Stimulated activated CD4-positive, alpha-beta T cell treated with anti-CD3 and anti-CD28 coated beads, TNF-alpha, amount 100 ng/mL, for 1 hour (primary cell): ENCODE measurements around the gene SND1.

Experiments used
- DNase-seq, 3 donors: peaks; one replicate each; pipeline ENCODE4 v3.0.0-alpha.2; 2020; ENCODE audit warnings: low read depth in 3 of 3, low spot score in 1 of 3

The SND1 gene

DNA sequence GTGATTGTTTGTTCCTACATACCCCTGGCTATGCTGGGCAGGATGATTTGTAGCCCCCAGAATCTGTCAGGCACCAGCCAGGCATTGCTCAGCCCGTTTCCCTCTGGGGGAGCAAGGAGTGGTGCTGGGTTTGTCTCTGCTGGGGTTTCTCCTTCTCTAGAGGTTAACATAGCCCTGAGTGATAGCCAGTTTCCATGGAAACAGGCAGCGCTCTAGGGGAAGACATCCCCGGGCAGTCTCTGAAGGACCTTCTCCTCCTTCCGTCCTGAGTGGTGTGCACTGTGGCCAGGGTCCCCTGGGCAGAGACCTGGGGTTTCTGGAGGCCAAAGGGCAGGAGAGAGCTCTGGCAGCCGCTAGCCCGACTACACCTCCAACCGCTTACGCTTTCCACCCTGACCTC, 429.8 kb downstream of the SND1 start:
- DNase-seq, result no peak

DNA sequence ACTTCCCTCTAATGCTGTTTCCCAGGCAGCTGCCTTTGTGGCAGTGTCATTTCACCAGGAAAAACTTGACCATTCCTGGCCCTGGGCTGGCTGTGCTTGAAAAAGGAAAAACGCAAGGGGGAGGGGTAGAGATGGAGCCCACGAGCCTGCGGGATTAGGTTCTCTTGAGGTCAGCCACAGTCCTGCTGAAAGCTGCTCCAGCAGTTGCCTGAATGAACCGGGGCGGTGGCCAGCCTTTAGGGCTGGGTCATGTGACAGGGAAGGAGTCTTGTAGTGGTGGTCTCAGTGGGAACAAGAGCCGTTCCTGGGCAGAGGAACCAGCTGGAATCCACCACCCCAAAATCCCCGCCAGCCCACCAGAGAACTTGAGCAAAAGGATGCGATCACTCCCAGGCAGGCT, 430.4 kb downstream of the SND1 start:
- DNase-seq, result no peak

DNA sequence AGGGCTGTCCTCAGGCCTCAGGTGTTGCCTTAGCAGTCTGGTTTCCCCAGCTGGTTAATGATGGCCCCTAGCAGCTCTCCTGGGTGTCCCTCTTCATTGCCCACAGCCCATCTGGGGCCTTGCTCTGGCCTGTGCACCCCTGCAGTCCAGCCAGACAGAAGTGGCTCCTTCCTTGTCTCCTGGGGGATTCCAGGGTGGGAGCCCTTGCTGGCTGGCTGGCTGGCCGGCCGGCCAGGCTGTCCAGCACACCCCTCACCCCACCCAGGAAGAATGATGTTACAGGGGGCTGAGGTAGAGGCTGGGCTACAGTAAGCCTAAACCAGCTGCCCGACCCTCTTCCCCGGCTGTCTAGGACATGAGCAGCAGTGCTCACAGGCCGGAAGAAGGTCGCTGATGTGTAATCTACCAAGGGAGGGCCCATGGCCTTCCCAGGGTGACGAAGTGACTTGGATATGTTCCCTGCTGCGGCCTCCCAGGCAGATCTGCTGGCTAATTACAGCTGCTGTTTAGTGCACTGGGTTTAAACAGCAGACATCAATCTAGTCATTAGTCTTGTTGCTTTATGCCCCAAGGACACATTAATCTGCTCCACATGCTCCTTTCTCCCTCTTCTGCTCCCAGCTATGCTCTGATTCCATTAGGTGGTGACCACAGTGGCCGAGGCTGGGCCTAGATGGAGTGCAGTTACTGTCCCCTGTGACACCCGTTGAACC, 433.1 kb downstream of the SND1 start:
- DNase-seq, result no peak

DNA sequence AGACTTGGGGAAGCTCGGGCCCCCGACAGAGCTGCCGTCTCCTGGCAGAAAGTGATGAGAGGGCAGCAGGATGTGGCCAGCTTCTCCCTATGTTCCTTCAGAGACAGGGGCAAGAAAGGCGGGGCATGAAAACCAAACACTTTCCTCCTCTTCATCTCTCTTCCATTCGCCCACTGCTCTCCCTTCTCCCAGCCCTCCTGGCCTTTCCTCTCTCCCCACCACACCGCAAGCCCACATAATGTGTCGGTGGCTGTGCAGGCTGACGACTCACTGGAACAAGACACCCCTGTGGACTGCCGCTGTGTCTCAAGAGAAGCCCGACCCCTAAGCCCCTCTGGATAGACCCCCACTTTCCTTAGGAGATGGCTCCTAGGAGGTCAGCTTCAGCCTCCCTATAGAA, 438.5 kb downstream of the SND1 start:
- DNase-seq, result no peak

DNA sequence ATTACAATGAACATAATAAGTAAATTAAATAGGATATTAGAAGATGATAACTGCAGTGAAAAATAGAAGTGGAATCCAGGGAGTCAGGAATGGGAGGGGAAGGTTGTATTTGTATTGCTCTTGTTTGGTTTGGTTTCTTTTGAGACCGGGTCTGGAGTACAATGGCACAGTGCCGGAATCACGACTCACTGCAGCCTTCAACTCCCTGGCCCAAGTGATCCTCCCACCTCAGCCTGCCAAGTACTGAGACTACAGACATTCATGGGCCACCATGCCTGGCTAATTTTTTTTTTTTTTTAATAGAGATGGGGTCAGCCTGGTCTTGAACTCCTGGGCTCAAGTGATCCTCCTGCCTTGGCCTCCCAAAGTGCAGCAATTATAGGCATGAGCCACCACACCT, 439.1 kb downstream of the SND1 start:
- DNase-seq, result no peak

DNA sequence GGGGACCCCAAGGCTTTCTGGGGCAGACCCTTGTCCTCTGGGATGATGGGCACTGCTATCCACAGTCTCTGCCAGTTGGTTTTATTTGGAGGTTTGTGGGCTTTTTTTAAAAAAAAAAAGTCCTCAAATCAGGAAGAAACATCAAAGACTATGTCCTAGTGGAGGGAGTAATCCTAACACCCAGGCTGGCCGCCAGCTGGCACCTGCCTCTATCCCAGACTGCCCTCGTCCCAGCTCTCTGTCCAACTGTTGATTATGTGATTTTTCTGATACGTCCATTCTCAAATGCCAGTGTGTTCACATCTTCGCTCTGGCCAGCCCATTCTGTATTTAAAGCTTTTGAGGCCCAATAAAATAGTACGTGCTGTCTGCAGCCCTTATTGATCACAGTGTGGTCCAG, 440.2 kb downstream of the SND1 start:
- no peak for DNase-seq

DNA sequence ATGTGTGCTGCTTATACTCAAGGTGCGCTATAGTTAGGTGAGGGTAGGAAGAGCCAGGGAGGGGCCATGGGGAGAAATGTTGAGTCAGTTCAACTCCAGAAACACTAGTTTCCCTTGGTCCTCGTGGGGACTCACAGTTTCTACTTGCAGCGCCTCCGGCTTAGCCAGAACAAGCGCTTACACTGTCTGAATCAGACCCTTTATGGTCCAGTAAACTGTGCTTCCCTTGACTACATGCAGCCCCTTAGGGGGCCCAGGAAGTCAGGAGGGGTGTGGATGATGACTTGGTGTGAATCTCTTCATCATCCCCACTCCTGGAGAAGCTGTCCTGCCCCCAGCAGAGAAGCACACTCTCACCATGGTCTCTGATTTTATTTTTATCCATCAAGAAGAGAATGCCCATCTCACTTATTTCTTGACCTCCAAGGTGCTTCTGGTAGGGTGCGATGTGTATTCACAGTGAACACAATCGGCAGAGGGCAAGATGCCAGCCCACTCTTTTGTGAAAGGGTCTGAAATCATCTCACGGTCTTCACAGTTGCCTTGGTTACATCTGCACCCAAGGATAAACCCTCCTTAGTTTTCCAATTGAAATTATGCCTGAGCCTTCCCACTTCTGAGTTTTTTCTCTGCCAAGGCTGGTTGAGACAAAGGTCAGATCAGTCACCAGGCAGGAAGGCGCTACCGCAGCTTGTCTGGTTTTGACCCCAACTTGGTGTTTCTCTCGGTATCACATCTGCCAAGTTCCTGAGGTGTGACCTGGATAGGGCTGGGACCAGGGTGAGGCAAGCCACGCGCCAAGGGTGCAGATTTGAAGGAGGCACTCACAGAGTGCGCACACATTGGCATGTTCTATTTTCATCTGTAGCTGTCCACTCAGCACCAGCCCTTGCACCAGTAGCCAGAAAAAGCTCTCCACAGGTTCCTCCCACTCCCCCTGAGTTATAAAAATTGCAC, 441.9 kb downstream of the SND1 start:
- no peak for DNase-seq

DNA sequence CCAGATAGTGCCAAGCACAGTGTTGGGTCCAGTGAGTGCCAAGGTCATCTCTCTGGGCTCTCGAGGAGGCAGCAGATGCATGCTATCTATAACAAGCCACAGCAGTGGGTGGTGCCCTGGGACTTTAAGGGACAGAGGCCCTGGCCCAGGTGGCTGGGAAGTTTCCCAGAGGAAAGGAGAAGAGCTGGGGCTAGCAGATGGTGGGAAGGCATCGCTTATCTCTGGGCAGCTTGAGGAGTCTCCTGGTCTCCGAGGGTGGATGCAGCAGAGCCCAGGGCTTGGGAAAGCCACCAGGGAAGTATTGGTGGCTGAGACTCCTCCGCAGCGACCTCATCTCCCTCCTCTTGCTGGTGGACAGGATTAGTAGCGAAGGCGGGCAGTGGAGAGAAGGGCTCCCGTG, 442.7 kb downstream of the SND1 start:
- DNase-seq, result no peak

DNA sequence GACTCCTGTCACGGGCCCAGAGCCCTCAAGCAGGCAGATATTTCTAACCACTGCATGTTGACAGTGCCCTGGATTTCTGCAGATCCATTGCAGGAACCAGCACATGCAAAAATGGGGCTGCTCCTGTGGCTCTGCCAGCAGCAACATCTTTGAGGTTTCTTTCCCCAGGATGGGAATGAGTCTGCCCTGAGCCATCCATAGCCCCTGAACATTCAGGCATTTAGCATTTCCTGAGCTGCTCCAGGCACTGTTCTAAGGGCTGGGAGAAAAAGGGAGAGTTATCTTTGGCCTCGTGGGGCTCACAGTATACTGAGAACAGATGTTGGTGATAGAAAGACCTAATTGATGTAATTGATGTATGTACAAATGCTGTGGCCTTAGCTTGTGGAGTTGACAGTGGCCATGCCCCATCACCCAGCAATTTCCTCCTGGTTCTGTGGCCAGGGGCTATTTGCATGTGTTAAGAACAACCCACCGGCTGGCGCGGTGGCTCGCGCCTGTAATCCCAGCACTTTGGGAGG, 445.3 kb downstream of the SND1 start:
- DNase-seq, result no peak

DNA sequence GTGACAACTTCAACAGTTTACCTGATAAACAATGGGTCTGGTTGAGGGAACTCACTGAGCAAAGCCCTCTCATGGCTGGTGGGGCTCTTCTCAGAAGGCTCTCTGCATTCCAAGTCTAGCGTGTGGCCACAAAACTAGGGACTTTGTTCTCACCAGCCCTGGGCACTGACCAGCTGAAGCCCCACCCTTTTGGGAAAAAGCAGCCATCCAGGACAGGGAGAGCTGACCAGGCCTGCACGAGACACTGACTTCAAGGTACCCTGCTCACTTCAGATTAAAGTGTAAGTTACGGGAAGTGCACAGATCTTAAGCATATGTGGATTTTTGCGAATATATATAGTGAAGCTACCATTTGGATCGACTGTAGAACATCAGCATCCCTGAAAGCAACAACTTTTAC, 446.6 kb downstream of the SND1 start:
- DNase-seq, result no peak

DNA sequence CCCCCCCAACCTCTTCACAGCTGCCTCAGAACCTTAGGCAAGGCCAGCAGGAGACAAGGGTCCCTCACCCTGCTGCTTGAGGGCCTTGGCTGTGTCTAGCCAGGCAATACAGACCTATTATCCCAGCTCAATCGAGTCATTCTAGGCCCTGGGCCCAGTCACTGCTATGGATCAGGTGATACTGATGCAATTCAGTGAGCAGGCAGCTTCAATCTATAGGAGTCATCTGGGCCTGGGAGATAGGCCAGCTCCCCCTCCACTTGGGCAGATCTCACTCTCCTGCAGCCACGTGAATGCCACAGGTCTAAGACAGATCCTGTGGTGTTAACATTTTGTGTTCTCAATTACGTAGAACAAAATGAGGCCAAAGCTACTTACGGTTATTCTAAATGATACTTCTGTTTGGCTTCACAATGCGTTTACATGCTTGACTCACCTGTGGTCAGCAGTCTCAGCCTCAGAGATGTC, 447.2 kb downstream of the SND1 start:
- DNase-seq, result no peak

DNA sequence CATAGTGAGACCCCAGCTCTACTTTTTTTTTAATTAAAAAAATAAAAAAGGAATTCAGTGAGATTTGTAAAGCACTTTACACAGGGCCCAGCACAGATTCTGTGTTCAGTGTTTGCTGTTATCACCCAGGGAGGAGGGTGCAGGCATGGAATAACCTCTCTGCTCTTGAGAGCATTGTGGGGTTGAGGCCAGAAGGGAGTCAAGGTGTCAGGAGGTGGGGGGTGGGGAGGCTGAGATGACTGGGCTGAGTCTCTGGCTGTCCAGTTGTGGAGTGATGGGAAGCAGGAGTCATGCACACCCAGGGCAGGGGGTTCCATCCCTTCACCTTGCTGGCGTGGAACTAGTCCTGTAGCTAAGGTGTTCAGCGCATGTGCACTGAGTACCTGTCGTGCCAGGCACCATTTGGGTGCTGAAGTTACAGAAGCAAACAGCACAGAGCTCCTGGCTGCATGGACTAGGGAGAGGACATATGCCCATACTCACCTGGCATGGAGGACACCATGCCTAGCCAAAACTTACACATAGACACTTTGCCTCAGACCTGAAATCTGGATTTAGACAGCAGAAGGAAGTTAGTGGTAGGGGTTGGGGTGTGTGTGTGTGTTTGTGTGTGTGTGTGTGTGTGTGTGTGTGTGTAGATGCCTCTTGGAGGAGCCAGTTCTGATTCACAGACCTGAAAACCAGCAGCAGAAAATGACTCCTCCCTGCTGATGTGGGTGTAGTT, 448.4 kb downstream of the SND1 start:
- no peak for DNase-seq

DNA sequence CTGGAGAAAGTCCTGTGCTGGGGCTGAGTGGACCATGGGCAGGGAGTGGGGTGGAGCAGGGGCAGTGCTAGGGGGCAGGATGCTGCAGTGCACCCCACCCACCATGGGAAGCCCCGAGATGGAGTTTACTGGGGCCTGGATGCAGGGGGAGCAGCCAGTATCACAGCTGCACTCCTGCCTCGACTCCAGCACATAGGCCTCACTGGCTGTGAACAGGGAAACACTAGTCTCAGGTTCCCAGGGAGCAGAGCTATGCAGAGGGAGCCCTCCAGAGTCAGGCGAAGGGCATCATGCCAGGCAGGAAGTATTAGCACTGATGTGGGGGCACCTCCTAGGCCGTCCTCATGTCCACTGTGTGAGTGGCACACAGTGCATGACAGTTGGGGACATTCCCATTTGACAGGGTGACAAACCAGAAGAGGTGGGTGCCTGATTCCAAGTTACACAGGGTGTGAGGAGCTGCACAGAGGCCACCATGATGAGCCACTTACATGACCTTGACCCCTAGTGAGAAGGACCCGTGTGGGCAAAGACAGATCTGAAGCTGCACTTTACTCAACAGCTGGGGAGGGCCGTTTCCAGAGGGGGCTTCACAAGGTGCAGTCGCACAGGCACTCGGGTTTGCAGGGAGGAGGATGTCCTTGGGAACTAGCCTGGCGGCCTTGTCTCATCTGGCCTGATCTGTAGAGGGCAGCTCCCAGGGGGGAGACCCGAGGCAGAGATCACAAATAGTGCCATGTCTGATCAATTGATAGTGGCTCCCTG, 449.1 kb downstream of the SND1 start:
- DNase-seq, result no peak

DNA sequence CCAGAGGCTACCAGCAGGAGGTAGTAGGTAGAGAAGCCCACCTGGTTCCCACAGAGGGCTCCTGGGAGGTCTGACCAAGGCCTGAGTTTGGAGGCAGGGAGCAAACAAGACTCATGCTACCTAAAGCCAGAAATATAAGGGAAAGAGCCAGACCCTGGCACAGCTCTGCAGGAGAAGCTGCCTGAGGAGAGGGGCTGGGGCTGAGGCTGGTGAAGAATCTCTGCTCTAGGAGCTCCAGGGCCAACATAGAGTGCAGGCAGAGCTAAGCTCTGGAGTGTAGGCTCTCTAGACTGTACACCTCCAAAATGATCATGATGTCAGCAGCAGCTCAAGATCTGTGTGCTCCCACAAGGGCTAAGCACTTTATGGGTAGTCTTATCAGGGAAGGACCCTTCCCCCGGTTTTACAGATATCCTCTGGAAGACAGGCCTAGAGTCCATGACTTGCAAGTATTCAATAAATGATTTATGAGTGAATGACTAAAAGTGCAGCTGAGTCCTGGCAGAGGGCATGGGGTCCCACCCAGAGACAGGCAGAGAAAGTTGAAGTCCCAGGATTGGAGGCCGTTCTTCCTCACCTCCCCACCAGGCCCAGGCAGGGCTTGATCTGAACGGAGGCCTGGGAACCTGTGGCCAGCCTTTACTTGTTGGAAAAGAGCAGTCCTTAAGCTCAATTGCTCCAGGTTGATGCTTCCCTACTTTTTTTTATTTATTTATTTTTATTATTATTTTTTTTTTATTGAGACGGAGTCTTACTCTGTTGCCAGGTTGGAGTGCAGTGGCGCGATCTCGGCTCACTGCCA, 450.7 kb downstream of the SND1 start:
- DNase-seq, result no peak

DNA sequence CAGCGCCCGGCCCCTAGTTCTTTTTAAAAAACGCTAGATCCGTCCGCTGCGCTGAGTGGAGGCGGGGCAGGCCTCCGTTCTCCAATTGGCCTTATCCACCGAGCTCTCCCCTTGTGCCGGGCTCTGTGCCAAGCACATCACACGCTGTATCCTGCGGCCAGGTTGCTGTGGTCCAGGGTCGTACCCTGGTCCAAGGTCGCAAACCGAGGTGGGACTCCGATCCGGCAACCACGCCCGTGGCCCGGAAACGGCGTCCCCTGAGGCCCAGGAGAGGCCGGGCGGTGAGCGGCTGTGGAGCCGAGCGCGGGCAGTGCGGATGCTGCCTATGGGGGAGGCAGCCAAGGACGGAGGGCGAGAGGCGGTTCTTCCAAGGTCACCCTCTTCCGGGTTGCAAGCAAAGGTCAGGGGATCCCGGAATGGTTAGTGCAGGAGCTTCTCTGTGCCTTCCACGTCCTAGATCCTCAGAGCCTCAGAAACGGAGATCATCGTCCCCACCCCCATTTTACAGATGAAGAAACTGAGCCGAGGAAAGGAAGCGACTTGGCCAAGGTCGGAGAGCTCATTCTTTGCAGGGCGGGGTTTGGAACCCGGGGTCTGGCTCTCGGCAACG, 451.6 kb downstream of the SND1 start:
- DNase-seq, result no peak

DNA sequence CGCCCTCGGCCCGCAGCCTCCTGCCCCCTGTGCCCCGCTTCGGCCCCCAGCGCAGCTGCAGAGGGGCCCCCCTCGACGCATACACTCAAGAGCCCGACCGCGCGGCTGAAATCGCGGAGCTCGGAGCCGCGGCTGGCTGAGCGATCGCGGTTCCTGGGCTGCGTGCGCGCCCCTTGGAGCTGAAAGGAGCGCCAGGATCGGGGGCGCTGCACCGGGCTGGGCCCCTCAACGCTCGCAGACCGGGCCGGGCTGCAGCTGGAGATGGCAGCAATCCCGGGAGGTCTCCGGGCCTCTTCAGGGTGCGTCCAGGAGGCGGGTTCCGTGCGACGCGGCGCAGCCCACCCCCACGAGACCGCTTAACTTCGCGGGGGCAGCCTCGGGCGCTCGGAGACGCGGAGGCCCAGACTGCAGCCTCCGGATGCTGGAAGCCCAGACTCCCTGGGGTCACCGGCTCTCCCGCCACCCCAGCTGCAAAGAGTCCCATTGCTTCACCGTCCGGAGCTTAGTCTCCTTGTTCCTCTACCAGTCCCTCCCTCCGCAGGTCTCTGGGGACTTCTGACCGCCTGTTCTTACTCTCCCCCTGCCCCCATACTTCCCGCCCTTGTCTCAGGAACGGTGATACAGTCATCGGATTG, 452.2 kb downstream of the SND1 start:
- no peak for DNase-seq

DNA sequence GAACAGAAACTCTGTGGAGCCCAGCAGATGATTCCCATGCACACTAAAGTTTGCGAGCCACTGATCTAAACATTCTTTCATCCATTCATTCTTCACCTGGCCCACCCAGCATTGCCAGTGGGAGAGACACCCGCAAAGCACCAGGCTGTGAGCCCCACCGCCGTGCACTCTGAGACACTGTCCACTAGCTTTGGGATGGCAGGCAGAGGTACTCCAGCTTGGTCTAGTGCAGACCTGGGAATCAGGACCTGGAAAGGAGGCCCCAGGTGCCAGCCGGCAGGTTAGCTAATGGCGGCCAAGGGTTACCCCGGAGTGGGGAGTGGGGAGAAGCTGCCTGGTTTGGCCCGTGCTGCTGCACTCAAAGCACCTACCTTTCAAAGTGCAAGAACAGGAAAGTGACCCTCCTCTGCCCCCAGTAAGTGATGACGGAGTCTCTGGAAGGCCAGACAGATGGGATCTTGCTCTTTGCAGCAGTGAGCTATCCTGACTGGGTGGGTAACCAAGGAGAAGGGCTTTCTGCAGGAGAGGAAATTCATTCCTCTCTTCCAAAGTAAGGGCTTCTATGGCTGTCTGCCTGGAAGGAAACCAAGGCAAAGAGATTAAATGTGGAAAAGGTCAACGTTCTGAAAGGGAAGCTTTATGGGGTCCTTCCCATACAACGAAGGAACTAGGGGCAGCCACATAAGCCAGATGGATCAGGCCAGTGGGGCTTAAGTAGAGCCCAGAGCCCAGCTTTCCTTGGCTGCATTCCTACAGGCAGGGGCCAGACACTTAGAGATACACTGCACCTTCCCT, 453.4 kb downstream of the SND1 start:
- DNase-seq, result no peak

DNA sequence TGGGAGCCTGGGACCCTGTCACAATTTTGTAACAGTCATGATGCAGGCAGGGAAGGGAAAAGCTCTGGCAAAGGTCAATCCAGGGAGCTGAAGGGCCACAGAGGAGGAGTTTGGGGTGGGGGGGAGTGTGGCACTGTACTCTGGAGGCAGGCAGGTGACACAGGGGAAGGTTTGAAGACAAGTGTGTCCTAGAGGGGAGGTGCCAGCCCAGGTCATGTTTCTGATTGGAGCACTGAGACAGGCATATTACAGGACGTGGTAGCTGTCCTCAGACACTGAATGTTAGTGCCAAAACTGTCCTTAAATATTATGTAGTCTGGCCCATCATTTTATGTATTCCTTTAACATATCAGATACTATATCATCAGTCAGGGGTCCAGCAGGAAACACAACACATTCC, 454.8 kb downstream of the SND1 start:
- no peak for DNase-seq
